ENCODE data around the gene ULK4.
"Not testable (repeated sequence)": the region's sequence is repeated elsewhere in the genome, so short reads cannot be mapped to it uniquely, and the experiment has no call there.

Gene ULK4

DNA sequence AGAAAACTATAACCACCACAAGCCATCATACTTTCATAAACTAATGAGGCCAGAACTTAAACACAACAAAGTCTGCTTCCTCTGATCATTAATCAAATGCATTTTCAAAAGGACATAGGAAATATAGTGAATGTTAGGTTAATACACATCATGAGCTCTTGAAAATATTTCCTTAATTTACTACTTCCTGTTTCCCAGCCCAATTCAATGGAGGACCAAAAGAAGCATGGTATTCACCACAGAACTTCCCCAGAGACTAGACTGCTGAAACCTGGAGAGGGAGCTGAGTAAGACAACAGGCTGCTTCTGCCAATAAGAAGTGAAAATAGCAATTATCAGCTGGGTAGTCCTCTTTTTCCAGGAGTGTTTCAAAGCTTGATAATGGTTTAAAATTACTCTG lies 250.3 kb downstream of the ULK4 start:
- no peak for TF ChIP-seq ZNF514 (tag by site-specific recombination; IDR thresholded peaks at IDR 0.05)
- TF ChIP-seq ZNF843 (tag by site-specific recombination; IDR thresholded peaks at IDR 0.05), result no peak
- TF ChIP-seq, protein P1, sequence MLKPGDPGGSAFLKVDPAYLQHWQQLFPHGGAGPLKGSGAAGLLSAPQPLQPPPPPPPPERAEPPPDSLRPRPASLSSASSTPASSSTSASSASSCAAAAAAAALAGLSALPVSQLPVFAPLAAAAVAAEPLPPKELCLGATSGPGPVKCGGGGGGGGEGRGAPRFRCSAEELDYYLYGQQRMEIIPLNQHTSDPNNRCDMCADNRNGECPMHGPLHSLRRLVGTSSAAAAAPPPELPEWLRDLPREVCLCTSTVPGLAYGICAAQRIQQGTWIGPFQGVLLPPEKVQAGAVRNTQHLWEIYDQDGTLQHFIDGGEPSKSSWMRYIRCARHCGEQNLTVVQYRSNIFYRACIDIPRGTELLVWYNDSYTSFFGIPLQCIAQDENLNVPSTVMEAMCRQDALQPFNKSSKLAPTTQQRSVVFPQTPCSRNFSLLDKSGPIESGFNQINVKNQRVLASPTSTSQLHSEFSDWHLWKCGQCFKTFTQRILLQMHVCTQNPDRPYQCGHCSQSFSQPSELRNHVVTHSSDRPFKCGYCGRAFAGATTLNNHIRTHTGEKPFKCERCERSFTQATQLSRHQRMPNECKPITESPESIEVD (tag by site-specific recombination; IDR thresholded peaks at IDR 0.05), result no peak
- no peak for TF ChIP-seq ZNF184 (tag by site-specific recombination; IDR thresholded peaks at IDR 0.05)
- TF ChIP-seq, protein P2, sequence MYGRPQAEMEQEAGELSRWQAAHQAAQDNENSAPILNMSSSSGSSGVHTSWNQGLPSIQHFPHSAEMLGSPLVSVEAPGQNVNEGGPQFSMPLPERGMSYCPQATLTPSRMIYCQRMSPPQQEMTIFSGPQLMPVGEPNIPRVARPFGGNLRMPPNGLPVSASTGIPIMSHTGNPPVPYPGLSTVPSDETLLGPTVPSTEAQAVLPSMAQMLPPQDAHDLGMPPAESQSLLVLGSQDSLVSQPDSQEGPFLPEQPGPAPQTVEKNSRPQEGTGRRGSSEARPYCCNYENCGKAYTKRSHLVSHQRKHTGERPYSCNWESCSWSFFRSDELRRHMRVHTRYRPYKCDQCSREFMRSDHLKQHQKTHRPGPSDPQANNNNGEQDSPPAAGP (tag by site-specific recombination; IDR thresholded peaks at IDR 0.05), result no peak
- TF ChIP-seq ZNF433 (tag by site-specific recombination; IDR thresholded peaks at IDR 0.05; ENCODE audit: low read depth), result no peak
- TF ChIP-seq ZNF600 (tag by site-specific recombination; IDR thresholded peaks at IDR 0.05), result no peak
- no peak for TF ChIP-seq TSHZ1 (tag by site-specific recombination; IDR thresholded peaks at IDR 0.05; ENCODE audit: borderline replicate concordance)
- no peak for TF ChIP-seq GLI2 (tag by site-specific recombination; IDR thresholded peaks at IDR 0.05; ENCODE audit: borderline replicate concordance, low read depth)
- TF ChIP-seq ZSCAN4 (tag by site-specific recombination; IDR thresholded peaks at IDR 0.05), result no peak
- TF ChIP-seq ZSCAN30 (tag by site-specific recombination; IDR thresholded peaks at IDR 0.05), result no peak
- TF ChIP-seq ZNF639 (tag by site-specific recombination; IDR thresholded peaks at IDR 0.05), result no peak
- no peak for TF ChIP-seq ZNF175 (tag by site-specific recombination; IDR thresholded peaks at IDR 0.05)
- Histone ChIP-seq H3K4me3 (ENCODE audit: low read depth, low read length) (no peak overlapping the region), H3K36me3 (ENCODE audit: control insufficient read depth in 2 of 2, insufficient read depth in 1 of 2, low read length in 2 of 2) (no peaks in the 10 kb centered on the region; a peak in 1 of 3 replicates), H3K4me1 (ENCODE audit: control insufficient read depth, insufficient read depth, low read length) (no peaks in the 10 kb centered on the region), H3K9me3 (ENCODE audit: control insufficient read depth, insufficient read depth, low read depth, low read length) (no peaks in the 10 kb centered on the region), H3K27ac (ENCODE audit: extremely low read depth, low read depth, low read length) (no peak overlapping the region)
- ChIA-PET CTCF (interaction anchor here (0.6 kb wide), 1 partner anchor 30 kb away, joined by 4 read pairs; no protein-coding TSS in a partner anchor), POLR2A (interaction anchor here (1.1 kb wide), 1 partner anchor 512 kb away, joined by 3 read pairs; the partner anchor contains the start of gene CTNNB1)

DNA sequence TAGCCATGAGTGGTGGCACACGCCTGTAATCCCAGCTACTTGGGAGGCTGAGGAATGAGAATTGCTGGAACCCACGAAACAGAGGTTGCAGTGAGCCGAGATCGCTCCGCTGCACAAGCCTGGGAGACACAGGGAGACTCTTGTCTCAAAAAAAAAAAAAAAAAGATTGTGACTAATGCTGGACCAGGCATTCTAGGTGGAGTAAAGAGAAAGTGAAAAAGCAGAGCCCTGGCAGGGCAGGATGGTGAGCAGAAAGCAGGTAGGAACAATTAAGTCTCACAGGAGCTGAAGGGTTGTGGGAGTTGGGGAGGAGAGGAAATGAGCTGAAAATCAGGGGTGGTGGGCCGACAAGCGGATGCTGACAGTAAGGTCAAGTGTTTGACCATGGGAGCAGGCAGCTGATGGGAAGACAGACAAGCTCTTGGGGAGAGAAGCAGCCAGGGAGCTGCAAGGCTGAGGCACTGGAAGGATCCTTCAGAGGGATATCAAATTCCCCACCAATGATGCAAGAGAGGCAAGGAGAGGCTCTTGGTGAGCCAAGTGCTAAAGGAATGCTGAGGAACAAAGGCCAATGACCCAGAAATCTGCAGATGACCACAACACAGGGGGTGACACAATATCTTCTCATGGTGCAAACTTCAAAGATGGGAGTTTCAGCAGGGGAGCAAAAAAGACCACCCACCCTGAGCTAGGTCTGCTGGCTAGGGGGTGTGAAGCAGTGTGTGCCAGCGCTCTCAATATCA lies 251.1 kb downstream of the ULK4 start:
- H3K9me3 ChIP-seq (ENCODE audit: control insufficient read depth, insufficient read depth, low read depth, low read length), result no peaks in the 10 kb centered on the region
- no peaks in the 10 kb centered on the region for H3K4me1 ChIP-seq (ENCODE audit: control insufficient read depth, insufficient read depth, low read length)
- H3K36me3 ChIP-seq (ENCODE audit: control insufficient read depth in 2 of 2, insufficient read depth in 1 of 2, low read length in 2 of 2), result no peaks in the 10 kb centered on the region; a peak in 1 of 3 replicates
- ChIA-PET POLR2A (interaction anchor here (1.1 kb wide), 1 partner anchor 512 kb away, joined by 3 read pairs; the partner anchor contains the start of gene CTNNB1), CTCF (interaction anchor here (0.6 kb wide), 1 partner anchor 30 kb away, joined by 4 read pairs; no protein-coding TSS in a partner anchor)
- H3K27ac ChIP-seq (ENCODE audit: extremely low read depth, low read depth, low read length), result no peak overlapping the region
- no peak overlapping the region for H3K4me3 ChIP-seq (ENCODE audit: low read depth, low read length)
- TF ChIP-seq ZBTB6 (tag by site-specific recombination; IDR thresholded peaks at IDR 0.05) (no peak), TCF7L2 (IDR thresholded peaks at IDR 0.05; ENCODE audit: borderline replicate concordance, low read depth, low read length) (no peak), ZNF626 (tag by site-specific recombination; IDR thresholded peaks at IDR 0.05) (no peak)
- TF ChIP-seq, protein P1 (tag by site-specific recombination; IDR thresholded peaks at IDR 0.05), result no peak

- H3K4me1 ChIP-seq (ENCODE audit: control insufficient read depth, insufficient read depth, low read length); H3K9me3 ChIP-seq (ENCODE audit: control insufficient read depth, insufficient read depth, low read depth, low read length); H3K36me3 ChIP-seq (ENCODE audit: control insufficient read depth in 2 of 2, insufficient read depth in 1 of 2, low read length in 2 of 2); H3K27ac ChIP-seq (ENCODE audit: extremely low read depth, low read depth, low read length); POLR2A ChIA-PET; CTCF ChIA-PET; H3K4me3 ChIP-seq (ENCODE audit: low read depth, low read length): not testable (repeated sequence)
Measured at GRCh38 chr3:41709213-41709612, 252.7 kb downstream of the ULK4 start.
